Measurements from ENCODE around the gene EPS8. TPM values are rescaled to one million over a fixed set of nuclear protein-coding genes. Genes with fewer than 3 reads are reported as not detected.

Gene EPS8
- total RNA-seq, 4 donors from 2014 or later, result 54.4 to 120 (median 78.7) TPM

- intact Hi-C loops (cut with DNase I), result no loop called here
- no peak for DNase-seq (ENCODE audit: extremely low spot score)
- no peak for TF ChIP-seq POLR2A (IDR thresholded peaks at IDR 0.05; ENCODE audit: low read depth)
- TF ChIP-seq CTCF (IDR thresholded peaks at IDR 0.05), result no peak
- TF ChIP-seq POLR2AphosphoS5 (IDR thresholded peaks at IDR 0.05), result no peak
- TF ChIP-seq EP300 (IDR thresholded peaks at IDR 0.05), result no peak
- Histone ChIP-seq H3K4me3 (no peak overlapping the region), H3K36me3 (no peaks in the 10 kb centered on the region), H3K27ac (replicated peaks in 1 of 4) (no peak overlapping the region), H3K27me3 (no peaks in the 10 kb centered on the region), H3K4me1 (peaks cover 0 to 5% (median 4%) of the 10 kb centered on the region in 4 donors), H3K9me3 (no peaks in the 10 kb centered on the region)
- 93% methylated on average over 1 of the region's 1 CpG for WGBS
These were observed 5.6 kb upstream of the EPS8 start for GRCh38 chr12:15794836-15795235.

- intact Hi-C loops (cut with DNase I), result no loop called here
- no peak overlapping the region for H3K27ac ChIP-seq (replicated peaks in 1 of 4)
- peaks cover 0 to 7% (median 6%) of the 10 kb centered on the region in 4 donors for H3K4me1 ChIP-seq
- no peak overlapping the region for H3K4me3 ChIP-seq
- no peaks in the 10 kb centered on the region for H3K36me3 ChIP-seq
- H3K9me3 ChIP-seq, result no peaks in the 10 kb centered on the region
- DNase-seq (ENCODE audit: extremely low spot score), result no peak
- H3K27me3 ChIP-seq, result no peaks in the 10 kb centered on the region
- TF ChIP-seq CTCF (IDR thresholded peaks at IDR 0.05) (no peak), EP300 (IDR thresholded peaks at IDR 0.05) (no peak), POLR2AphosphoS5 (IDR thresholded peaks at IDR 0.05) (no peak), POLR2A (IDR thresholded peaks at IDR 0.05; ENCODE audit: low read depth) (no peak)
- 90% methylated on average over 3 of the region's 3 CpGs for WGBS
These were observed 5.0 kb upstream of the EPS8 start for GRCh38 chr12:15794196-15794595.

- under 1% methylated on average over 18 of the region's 64 CpGs for WGBS
- Histone ChIP-seq H3K36me3 (no peaks in the 10 kb centered on the region), H3K9me3 (no peaks in the 10 kb centered on the region), H3K4me1 (peaks cover 0 to 30% (median 20%) of the 10 kb centered on the region in 4 donors), H3K27ac (replicated peaks in 1 of 4) (peak overlapping the region; percentile 86 to 94 (median 93)), H3K4me3 (peak overlapping the region; percentile 68 to 96 (median 84)), H3K27me3 (no peaks in the 10 kb centered on the region)
- no peak for DNase-seq (ENCODE audit: extremely low spot score)
- intact Hi-C loops (cut with DNase I), result loop anchor here (5.0 to 10.0 kb wide), 5 partner anchors 61 to 514 kb away; no protein-coding TSS in a partner anchor
- TF ChIP-seq CTCF (IDR thresholded peaks at IDR 0.05) (peak in 1 of 3 experiments; percentile 32), POLR2AphosphoS5 (IDR thresholded peaks at IDR 0.05) (peak in 1 of 2 donors; percentile 8), EP300 (IDR thresholded peaks at IDR 0.05) (no peak), POLR2A (IDR thresholded peaks at IDR 0.05; ENCODE audit: low read depth) (no peak)
These were observed 662 bp downstream of the EPS8 start for GRCh38 chr12:15788233-15789219.

GRCh38 chr12:15787778-15788177 is 1.4 kb downstream of the EPS8 start:
- H3K27me3 ChIP-seq, result no peaks in the 10 kb centered on the region
- H3K9me3 ChIP-seq, result no peaks in the 10 kb centered on the region
- H3K36me3 ChIP-seq, result no peaks in the 10 kb centered on the region
- intact Hi-C loops (cut with DNase I), result loop anchor here (5.0 to 10.0 kb wide), 5 partner anchors 60 to 513 kb away; no protein-coding TSS in a partner anchor
- TF ChIP-seq POLR2A (IDR thresholded peaks at IDR 0.05; ENCODE audit: low read depth), result no peak
- no peak for DNase-seq (ENCODE audit: extremely low spot score)
- H3K4me3 ChIP-seq, result peak overlapping the region; percentile 68 to 96 (median 84)
- peak overlapping the region; percentile 86 to 94 (median 93) for H3K27ac ChIP-seq (replicated peaks in 1 of 4)
- 60% methylated on average over 4 of the region's 4 CpGs for WGBS
- peaks cover 0 to 30% (median 20%) of the 10 kb centered on the region in 4 donors for H3K4me1 ChIP-seq

GRCh38 chr12:15786772-15787171 is 2.4 kb downstream of the EPS8 start:
- Histone ChIP-seq H3K27ac (replicated peaks in 1 of 4) (no peak overlapping the region), H3K36me3 (no peaks in the 10 kb centered on the region), H3K9me3 (no peaks in the 10 kb centered on the region), H3K4me1 (peaks cover 0 to 30% (median 20%) of the 10 kb centered on the region in 4 donors), H3K4me3 (peak overlapping the region; percentile 68 to 96 (median 84)), H3K27me3 (no peaks in the 10 kb centered on the region)
- TF ChIP-seq EP300 (IDR thresholded peaks at IDR 0.05) (no peak), CTCF (IDR thresholded peaks at IDR 0.05) (no peak), POLR2A (IDR thresholded peaks at IDR 0.05; ENCODE audit: low read depth) (no peak), POLR2AphosphoS5 (IDR thresholded peaks at IDR 0.05) (no peak)
- intact Hi-C loops (cut with DNase I), result loop anchor here (5.0 to 10.0 kb wide), 5 partner anchors 59 to 512 kb away; no protein-coding TSS in a partner anchor
- no peak for DNase-seq (ENCODE audit: extremely low spot score)
- WGBS, result 54% methylated on average over 2 of the region's 2 CpGs
